Stomach (tissue), 4 donors: ENCODE results near the gene HS3ST6.

Experiments used
- POLR2A ChIP-seq, 4 donors: fragments of 450-650 bp; IDR thresholded peaks; one replicate each; pipeline ENCODE4 v1.6.1; 2016; ENCODE audit warnings: antibody characterized with exemption in 4 of 4, control low read depth in 2 of 4, mild to moderate bottlenecking in 1 of 4, moderate library complexity in 1 of 4
- TF ChIP-seq, protein P1 (sequence below), 7 experiments: fragments of 450-650 bp in 4 of 7; fragments of 200-600 bp in 3 of 7; sonication (generic) in 3 of 7; IDR thresholded peaks; one replicate each; pipeline ENCODE4 v1.5.1; 2016 to 2019; ENCODE audit warnings: antibody characterized with exemption in 7 of 7, control low read depth in 2 of 7, mild to moderate bottlenecking in 1 of 7

DNA sequence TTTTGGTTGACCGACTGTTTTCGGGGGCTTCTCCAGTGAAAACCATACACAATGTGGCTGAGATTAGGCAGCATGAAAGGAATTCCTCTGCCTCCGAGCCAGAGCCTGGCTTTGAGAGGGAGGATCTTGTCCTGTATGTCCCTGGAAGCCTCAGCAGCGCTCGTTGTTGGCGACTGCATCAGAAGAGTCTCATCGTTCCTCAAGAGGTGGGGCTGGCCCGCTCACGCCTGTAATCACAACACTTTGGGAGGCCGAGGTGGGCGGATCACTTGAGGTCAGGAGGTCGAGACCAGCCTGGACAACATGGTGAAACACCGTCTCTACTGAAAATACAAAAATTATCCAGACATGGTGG, 15.0 kb downstream of the HS3ST6 start:
- TF ChIP-seq, protein P1, sequence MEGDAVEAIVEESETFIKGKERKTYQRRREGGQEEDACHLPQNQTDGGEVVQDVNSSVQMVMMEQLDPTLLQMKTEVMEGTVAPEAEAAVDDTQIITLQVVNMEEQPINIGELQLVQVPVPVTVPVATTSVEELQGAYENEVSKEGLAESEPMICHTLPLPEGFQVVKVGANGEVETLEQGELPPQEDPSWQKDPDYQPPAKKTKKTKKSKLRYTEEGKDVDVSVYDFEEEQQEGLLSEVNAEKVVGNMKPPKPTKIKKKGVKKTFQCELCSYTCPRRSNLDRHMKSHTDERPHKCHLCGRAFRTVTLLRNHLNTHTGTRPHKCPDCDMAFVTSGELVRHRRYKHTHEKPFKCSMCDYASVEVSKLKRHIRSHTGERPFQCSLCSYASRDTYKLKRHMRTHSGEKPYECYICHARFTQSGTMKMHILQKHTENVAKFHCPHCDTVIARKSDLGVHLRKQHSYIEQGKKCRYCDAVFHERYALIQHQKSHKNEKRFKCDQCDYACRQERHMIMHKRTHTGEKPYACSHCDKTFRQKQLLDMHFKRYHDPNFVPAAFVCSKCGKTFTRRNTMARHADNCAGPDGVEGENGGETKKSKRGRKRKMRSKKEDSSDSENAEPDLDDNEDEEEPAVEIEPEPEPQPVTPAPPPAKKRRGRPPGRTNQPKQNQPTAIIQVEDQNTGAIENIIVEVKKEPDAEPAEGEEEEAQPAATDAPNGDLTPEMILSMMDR (IDR thresholded peaks at IDR 0.05) = no peak
- no peak for TF ChIP-seq POLR2A (IDR thresholded peaks at IDR 0.05)
